GM19328 (cell line): ENCODE measurements around the gene PSAP.

Experiments
- ATAC-seq: cut with Tn5 transposase; IDR thresholded peaks from one replicate; pipeline ENCODE4 v1.9.1; 2021; ENCODE audit warnings: mild to moderate bottlenecking, moderate library complexity; ENCODE audit not compliant: unreplicated experiment

The PSAP gene

DNA sequence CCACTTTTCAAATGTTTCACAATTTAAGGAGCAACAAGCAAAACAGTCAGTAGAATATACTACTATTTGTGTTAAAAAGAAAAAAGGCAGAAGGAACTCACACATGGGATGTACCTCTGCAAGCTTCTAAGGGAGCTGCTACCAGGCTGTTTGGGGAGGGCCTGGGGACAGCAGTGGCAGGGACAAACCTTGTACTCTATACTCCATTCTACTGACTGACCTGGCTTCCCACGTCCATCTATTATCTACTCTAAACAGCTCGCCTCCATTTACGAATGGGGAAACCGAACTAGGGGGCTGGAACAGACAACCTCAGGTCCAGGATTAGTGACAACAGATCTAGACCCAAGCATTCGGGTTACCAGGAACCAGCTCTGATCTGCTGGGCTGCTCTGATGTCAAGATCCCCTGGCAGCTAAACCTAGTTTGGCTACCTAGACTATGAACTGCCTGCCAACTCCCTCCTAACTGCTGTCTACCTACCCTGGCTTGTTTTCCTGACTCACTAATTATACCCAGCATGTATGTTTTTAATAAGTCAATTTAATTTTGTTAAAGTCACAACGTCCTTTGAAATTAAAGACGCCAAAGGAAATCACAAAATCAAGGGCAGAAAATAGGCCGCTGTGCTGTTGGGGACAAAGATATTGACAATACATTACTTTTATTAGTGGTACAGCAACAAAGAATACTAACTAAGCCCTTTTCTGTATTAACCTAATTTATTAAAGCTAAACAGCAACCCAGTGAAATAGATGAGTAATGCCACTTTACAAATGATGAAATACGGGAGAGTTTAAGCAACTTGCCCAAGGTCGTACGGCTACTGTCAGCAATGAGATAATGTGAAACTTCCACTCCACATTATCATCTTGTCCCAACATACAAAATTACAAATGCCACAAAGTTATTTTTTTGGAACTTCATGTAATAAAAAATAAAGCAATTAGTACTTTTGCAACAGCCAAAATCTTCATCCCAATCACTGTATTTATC lies 5.3 kb downstream of the PSAP start:
- no peak for ATAC-seq

DNA sequence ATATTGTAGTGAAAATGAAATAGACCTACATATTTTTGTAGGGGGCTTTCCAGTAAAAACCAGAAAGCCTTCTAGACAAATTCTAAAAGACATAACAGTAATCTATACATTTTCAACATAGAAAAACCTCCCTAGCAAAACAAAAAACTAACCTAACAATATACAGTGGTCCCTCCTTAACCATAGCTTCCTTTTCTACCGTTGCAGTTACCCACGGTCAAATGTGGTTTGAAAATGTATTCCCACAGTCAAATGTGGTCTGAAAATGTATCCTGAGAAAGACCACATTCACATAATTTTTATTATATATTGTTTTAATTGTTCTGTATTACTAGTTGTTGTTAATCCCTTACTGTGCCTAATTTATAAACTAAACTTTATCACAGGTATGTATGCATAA lies 6.4 kb downstream of the PSAP start:
- ATAC-seq = no peak

DNA sequence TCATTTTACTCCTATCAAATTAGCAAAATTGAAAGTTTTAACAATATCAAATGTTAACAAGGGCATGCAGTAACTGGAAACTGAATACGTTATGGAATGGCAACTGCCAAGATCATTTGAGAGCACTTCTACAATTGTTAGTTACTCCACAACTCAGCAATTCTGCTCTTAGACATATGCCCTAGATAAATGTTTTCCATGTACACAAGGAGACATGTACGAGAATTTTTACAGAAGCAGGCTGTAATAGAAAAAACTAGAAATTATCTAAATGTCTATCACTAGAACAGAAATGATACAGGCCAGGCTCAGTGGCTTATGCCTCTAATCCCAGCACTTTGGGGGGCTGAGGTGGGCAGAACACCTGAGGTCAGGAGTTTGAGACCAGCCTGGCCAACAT lies 7.0 kb downstream of the PSAP start:
- ATAC-seq = no peak

DNA sequence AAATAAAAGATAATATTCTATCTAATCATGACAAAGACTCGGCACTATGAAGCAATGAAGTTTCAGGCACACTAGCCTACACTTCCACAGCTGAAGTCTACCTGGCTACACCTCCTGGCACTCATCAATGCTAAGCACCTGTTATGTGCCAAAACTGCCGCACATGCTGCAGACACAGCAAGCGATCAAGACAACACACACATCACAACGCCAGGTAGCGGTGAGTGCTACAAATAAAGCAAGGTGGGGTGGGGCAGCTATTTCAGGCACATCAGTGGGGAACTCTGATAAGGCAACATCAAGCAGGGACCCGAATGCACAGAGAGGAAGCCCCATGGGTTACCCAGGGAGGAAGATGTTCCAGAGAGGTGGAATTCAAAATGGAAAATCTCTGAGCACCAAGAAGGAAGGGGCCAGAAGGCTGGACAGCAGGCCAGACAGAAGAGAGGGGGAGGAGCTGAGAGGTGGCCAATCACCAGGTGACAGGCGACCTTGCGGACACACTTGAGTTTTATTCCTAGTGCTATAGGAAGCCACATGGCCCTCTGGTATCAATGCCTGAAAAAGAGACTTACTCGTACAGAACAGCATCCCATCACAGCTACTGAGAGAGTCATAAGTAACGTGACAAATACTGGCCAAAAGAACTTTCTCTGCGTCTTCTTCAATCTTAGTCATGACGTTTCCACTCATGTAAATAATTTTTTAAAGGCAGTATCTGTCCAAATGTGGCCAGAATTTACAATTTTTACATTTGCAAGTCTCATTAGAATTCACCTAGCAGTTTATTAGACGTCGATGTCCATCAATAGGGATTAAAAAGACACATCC lies 8.0 kb downstream of the PSAP start:
- ATAC-seq = no peak

DNA sequence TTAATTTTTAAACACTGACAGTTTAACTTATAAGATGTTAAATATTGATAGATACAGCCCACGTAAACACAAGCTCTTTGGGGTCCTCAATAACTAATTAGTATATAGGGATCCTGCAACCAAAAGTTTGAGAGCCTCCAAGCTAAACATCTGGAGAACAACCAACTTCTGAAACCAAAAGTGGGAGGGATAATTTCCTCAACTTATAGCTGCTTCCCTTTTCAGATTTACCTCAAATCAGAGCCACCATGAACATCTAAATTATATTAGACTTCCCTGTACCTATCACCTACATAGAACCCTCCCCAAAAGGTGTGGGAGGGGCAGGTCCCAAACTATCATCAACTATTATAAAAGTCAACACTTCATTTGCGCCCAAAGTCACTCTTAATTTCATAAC lies 8.6 kb downstream of the PSAP start:
- no peak for ATAC-seq

DNA sequence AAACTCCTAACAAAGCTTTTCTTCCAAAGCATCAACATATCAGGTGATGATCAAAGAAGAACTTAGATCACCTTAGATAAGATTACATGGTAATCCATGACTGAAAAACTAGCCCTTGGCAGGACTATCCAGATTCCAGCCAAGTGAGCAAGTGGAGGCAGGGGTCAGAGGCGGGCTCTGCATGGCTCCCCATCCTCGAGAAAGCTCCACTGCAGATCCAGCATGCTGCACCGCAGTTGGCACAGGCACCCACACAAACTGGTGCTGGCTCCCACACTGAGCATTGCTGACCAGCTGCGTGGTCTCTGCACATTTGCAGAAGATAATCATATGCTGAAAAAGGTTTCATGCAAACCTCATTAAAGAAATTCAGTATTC lies 10.1 kb downstream of the PSAP start:
- no peak for ATAC-seq

DNA sequence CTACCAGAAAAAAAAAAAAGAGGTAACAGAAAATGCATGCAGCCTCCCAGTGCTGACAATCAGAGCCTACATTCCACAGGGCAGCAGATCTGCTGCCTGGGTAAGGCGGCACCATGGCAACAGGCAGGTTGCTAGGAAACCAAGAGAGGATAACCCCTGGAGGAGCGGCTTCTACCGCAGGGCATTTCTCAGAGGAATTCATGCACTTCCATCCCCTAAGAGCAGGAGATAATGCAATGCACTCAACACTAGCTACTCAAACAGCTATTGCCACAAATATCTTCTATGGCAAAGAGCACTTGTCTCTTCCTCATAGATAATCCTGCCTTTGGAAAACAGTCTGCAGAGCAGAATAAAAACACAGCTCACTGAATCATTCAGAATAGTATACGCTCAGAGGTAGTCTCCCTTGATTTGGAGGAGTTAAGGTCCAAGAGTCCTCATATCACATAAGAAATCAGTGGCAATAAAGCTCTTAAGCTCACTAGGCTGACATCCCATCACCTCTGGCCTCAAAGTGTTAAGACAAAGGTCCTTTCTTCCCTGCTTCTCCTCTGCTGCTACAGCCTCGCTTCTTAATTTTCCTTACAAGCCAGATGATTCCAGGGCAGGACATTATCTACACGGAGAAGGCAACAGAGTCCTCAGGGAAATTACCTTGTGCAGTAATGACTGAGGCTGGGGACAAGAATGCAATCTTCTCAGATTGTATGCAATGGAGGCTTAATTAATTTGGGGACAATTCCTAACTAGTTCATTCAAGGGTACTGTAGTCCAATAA lies 10.7 kb downstream of the PSAP start:
- no peak for ATAC-seq

DNA sequence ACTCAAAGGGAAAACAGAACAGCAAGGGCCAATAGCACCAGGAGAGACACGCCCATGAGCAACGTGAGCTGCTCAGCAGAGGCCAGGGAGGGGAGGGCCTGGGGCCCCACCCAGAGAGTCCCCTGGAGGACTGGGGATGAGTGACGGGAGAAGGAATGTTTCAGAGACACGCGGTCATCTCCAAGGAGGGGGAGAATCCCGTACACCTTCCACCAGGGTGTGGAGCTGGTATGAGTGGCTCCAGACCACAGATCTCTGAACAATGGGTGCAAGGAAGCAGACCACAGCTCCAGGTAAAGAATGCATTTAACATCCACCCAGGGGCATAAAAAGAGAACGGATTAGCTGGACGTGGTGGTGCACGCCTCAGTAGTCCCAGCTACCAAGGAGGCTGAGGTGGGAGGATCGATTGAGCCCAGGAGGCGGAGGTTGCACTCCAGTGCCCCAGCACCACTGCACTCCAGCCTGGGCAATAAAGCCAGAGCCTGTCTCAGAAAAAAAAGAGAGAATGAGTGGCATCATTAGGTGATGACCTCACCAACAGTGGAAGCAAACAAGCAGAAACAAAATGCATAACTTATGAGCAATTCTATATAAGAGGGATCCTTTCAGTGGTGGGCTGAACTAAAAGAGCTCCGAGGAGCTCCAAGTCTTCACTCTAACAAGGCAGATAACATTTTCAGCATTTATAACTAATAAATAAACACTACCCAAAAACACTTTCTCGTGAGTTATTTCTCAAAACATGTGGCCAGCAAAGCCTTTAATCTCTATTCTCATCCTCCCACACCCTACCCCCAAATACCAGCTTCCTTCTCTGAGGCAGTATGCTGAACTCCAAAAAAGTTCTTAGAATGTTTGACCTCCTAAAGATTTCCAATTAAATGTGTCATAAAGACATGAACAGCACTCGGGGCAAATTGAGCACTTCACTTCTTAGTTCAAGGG lies 12.5 kb downstream of the PSAP start:
- ATAC-seq = no peak

DNA sequence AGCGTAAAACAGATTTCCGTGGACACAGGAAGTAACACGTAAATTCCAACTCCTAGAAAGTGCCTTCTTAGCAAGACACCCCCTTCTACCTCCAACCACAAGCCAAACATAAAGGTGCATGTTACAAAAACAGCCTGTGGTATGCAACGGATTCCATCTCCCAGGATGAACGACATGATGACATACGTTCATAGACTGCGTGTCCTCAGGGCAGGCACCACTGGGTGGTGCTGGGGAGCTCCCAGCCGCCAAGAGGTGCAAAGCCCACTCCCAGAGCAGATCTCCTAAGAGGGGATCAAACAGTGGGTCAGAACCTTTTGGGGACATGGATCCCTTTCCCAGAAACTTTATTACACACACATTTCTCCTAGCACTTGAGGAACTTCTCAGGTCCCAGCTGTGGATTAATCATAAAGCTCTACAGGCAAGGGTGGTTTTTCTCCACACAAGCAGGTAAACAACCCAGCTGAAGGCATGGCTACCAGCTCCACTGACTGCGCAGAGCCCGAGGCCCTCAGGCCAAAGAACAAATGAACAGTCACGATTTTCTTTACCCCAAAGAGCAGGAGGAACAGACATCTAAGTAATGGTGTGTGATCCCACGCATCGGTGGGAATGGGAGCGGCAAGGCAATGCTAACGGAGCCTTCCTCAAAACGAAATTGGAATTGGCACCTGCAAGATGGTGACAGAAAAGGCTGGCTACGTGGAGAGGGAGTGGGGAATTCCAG lies 13.8 kb downstream of the PSAP start:
- ATAC-seq = no peak

DNA sequence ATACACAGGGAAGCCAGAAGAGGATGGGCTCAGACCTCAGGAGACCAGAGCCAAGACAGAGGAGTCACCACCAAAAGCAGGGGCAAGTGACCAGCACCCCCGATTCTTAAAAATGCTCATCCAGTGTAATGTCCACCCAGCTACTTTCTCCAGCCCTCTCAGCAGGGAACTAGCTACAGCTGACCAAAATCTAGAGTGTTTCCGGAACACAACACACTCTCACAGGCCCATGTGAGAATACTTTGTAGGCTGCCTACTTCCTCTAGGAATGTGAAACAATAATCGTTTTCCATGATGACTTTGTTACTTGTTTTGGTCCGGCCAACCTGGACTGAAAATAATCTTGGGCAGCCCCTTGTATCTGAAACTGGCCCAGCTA lies 14.5 kb downstream of the PSAP start:
- peak; percentile 4 for ATAC-seq

DNA sequence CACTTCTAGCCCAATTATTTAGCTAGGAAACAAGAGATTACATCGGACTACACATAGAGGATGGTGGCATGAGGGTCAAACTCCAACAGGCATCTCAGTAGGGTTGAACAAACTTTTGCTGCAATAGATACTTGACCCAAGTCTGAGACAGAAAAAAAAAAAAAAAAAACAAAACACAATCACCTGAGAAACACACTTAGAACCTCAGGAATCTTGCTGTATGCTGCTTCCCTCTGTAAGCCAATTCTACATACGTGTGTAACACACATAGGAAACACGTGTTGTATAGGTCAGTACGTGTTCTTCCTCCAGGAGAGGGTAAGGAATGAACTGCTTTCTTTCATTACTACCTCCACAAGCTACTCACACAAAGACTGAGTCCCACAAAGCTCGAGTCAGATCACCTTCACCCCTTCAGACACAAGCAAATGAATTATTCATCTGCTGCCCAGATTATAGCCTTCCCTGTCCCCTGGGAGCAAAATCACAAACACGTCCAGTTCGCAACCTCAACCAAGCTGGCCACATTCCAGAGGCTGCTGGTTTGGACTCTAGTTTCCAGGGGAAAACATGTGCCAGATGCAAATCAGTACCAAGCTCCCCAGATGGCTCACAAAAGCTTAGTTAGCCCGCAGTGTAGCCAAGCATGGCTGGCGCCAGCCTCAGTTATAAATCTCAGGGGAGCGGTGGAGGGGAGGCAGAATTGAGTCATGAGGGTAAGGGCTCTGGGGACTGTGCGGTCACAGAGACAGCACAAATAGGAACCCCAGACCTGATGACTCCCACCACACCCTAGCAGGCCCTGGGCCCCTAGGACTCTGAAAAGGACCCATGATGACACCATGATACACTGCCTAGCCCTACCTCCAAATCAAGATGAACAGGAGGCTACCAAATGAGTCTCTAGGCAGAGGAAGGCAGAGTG lies 15.1 kb downstream of the PSAP start:
- ATAC-seq = peak; percentile 91

DNA sequence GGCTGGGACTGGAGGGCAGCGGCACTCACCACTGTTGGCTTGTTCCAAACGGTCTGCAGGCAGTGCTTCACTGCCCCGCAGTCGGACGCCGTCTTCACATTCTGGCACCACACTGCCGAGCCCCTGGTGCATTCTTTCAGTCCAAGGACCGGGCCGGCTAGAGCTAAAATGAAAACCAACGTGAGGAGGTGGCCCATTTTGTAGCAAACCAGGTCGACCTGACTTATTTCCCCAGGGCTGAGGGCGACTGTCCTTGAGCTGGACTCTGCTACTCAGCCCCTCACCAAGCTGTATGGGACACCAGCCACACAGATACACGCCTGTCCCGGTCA lies 16.7 kb downstream of the PSAP start:
- ATAC-seq = no peak

DNA sequence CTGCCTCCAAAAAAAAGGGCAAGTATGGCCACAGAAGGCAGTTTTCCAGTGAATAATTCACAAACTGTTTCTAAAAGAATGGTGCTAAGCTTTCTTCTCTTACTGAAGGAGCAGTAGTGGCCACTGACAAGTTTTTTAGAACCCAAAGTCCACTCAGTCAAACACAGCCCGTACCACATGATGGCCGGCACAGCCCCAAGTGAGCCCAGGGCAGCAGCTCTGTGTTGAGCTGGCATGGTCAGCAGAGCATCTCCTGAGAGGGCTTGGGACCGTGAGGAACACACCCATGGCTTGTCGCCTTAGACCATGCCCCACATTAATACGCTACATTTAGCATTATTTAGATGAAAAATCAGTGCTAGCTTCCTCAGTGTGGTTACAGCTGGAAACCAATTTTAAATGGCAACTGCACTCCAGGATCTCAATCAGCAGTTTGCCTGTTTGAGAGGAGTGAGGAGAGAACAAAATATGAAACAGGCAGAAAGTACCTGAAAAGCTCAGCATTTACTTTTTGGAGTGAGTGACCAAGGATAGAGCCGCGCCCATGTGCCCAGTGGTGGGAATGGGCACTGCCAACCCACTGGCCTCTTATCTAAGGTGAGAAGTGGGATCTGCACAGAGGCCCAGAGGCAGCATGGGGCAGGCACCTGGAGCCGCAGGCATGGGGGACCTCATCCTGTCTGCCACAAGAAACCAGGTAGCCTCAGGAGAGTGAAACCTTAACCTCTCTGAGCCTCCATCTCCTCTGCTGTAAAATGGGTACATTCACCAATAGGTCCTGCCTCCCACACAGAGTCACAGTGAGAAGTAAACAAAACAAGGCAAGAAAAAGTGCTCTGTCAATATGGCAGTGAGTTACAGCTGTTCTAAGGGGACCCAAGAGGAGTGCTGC lies 17.4 kb downstream of the PSAP start:
- ATAC-seq = no peak

DNA sequence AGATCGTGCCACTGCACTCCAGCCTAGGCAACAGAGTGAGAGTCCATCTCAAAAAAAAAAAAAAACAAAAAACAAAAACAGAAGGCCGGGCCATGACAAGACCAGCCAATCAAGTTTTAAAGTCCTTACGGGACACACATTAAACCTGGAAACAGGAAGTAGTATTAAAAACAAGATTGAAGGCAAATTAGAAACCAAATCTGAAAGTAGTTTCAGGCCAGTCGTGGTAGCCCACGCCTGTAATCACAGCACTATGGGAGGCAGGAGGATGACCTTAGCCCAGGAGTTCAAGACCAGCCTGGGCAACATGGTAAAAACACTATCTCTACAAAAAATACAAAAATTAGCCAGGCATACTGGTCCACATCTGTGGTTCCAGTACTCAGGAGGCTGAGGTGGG lies 18.1 kb downstream of the PSAP start:
- no peak for ATAC-seq

DNA sequence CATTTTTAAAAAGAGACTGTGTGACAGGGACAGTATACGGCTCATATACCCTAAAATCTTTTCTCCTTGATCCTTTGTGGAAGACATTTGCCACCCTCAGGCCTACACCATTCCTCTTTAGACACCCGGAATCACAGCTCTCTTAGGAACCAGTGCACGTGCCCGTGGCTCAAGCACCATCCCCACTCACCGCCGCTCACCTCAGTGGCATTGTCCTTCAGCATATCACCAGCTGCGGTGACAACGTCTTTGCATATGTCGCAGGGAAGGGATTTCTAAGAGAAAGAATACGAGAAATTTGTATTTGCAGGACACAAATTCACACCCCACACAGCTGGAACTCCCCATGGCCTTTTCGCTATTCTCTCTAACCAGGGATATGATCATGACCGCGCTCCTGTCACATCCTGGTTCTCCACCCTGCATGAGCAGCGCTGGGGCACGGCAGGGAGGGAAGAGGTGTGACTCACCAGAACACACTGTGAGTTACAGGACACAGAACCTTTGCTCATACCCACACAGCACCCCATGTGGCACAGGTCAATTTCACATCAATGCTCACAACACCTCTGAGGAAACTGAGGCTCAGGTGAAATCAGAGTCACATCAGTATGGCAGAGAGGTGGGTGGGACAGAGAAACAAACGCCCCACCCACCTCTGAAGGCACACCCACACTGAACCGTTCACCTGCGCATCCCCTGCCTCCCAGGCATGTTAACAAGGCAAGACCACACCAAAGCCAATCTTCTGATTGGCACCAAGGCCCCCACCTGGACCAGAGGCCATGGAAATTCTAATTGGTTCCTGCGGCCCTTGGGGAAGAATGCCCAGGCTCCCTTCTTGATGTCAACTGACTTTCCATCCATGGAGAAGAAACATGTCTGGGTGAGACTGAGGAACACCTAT lies 19.2 kb downstream of the PSAP start:
- no peak for ATAC-seq

DNA sequence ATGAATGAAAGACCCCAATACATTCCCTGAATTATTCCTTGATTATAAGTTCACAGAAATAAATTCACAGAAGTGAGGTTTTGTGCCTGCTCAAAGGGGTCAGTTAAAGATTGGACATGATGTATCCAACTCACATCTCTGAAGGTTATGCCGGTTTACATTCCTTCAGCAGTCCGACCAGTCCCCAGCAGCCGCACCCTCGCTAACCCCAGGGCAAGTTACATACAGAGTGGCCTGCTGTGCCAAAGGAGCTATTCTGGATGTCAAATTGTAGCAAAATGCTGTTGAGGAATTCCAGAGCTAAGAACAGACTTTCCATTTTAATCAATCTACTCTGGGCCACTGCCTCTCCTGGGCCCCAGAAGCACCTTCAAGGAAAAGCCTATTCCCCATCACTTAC lies 20.3 kb downstream of the PSAP start:
- no peak for ATAC-seq

DNA sequence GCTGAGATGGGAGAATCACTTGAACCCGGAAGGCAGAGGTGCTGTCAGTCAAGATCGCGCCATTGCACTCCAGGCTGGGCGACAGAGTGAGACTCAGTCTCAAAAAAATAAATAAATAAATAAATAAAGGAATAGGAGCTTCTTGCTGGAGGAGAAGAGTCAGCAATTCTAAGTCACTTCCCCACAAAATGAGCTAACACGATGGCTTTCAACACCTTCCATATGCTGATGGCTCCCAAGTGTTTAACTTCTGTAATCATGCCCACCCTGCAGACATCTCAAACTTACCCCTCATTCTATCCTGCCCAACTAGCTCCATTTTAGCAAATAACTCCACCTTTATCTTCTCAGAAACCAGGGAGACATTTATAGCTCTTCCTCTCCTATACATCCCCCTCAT lies 21.2 kb downstream of the PSAP start:
- ATAC-seq = no peak
